Measurements from ENCODE around the gene BLOC1S1. TPM values are rescaled to one million over a fixed set of nuclear protein-coding genes. Genes with fewer than 3 reads are reported as not detected.
A peak's percentile ranks its signal among the peaks of the same experiment; 100 is the strongest.

The BLOC1S1 gene
- total RNA-seq, 4 donors from 2014 or later: 117 to 440 (median 246) TPM

GRCh38 chr12:55705782-55706402 is 10.0 kb upstream of the BLOC1S1 start:
- Histone ChIP-seq H3K4me1 (peaks cover 9 to 15% of the 10 kb centered on the region in 2 donors), H3K27me3 (no peaks in the 10 kb centered on the region)
- intact Hi-C loops (cut with DNase I): no loop called here

DNA sequence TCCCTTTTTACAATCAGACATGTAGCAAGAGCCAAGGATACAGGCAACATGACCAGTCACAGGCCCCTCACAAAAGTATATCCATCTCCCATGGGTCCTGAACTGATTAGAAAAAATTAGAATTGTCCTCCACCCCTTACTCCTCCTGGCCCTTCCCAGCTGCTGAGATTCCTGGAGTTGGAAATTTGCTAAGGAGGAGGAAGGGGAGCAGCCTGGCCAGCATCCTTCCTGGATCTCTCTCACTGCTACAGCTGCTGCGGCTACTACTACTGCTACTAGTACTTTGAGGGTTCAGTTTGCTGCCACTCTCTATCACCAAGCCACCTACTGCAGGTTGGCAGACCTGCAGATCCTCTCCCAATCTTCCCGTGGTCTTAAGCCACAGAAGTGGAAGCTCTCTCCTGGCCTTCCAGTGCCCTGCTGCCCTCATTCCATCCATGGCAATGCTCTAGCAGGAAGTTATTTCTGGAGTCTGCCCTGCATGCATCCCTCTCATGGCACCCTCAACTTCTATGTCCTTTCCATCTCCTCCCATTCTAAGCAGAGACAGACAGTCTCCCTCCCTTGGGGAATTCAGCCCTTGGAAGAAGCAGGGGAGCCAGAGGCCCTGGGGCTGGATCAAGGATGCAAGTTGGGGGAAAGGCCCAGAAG is 9.2 kb upstream of the BLOC1S1 start:
- no peaks in the 10 kb centered on the region for H3K27me3 ChIP-seq
- WGBS, 2 donors: 61 to 79% methylated on average over 2 of the region's 2 CpGs
- peak overlapping the region in 1 of 3 donors; percentile 61 for H3K27ac ChIP-seq
- peaks cover 9 to 15% of the 10 kb centered on the region in 2 donors for H3K4me1 ChIP-seq
- H3K4me3 ChIP-seq (replicated peaks in 1 of 3): peak overlapping the region in 1 of 3 donors; percentile 47
- intact Hi-C loops (cut with DNase I): no loop called here
- no peaks in the 10 kb centered on the region for H3K9me3 ChIP-seq
- H3K36me3 ChIP-seq: no peaks in the 10 kb centered on the region
- TF ChIP-seq, protein P1, sequence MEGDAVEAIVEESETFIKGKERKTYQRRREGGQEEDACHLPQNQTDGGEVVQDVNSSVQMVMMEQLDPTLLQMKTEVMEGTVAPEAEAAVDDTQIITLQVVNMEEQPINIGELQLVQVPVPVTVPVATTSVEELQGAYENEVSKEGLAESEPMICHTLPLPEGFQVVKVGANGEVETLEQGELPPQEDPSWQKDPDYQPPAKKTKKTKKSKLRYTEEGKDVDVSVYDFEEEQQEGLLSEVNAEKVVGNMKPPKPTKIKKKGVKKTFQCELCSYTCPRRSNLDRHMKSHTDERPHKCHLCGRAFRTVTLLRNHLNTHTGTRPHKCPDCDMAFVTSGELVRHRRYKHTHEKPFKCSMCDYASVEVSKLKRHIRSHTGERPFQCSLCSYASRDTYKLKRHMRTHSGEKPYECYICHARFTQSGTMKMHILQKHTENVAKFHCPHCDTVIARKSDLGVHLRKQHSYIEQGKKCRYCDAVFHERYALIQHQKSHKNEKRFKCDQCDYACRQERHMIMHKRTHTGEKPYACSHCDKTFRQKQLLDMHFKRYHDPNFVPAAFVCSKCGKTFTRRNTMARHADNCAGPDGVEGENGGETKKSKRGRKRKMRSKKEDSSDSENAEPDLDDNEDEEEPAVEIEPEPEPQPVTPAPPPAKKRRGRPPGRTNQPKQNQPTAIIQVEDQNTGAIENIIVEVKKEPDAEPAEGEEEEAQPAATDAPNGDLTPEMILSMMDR (IDR thresholded peaks at IDR 0.05): no peak
- TF ChIP-seq POLR2A (IDR thresholded peaks at IDR 0.05): no peak
- no peak for DNase-seq

More at GRCh38 chr12:55705782-55706402, 10.0 kb upstream of the BLOC1S1 start:
- H3K36me3 ChIP-seq: no peaks in the 10 kb centered on the region
- H3K27ac ChIP-seq: peak overlapping the region in 1 of 3 donors; percentile 17
- no peaks in the 10 kb centered on the region for H3K9me3 ChIP-seq
- TF ChIP-seq, protein P1 (IDR thresholded peaks at IDR 0.05): no peak
- TF ChIP-seq POLR2A (IDR thresholded peaks at IDR 0.05): no peak
- WGBS, 2 donors: 46 to 63% methylated on average over 5 of the region's 5 CpGs
- no peak for DNase-seq
- no peak overlapping the region for H3K4me3 ChIP-seq (replicated peaks in 1 of 3)

DNA sequence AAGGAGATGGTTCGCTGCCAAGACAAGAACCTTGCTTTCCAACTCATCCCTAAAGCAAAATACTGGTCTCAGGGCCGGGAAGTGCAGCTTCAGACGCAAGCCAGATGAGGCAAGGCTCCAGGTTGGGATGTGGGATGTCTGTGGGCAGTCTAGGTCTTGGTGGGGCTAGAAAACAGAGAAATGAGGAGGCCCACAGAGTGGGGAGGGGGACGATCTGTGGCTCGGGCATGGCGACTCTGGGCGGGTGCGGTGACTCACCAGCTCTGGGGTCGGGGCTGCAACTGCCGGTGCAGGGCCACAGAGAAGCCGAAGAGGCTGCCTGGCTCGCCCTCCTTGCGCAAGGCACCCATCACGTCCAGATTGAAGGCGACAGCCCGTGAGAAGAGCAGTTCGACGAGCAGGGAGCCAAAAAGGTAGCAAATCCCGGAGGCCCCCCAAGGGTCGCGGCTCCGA is 8.6 kb upstream of the BLOC1S1 start:
- Histone ChIP-seq H3K4me3 (replicated peaks in 1 of 3) (peak overlapping the region in 2 of 3 donors; percentile 22 to 47), H3K9me3 (no peaks in the 10 kb centered on the region), H3K27ac (peak overlapping the region in 2 of 3 donors; percentile 33 to 61), H3K36me3 (no peaks in the 10 kb centered on the region), H3K4me1 (peaks cover 9 to 15% of the 10 kb centered on the region in 2 donors), H3K27me3 (no peaks in the 10 kb centered on the region)
- DNase-seq: peak in 1 of 2 donors; percentile 5
- intact Hi-C loops (cut with DNase I): no loop called here
- 12 to 15% methylated on average over 14 to 16 of the region's 22 CpGs for WGBS, 2 donors
- TF ChIP-seq POLR2A (IDR thresholded peaks at IDR 0.05): no peak
- TF ChIP-seq, protein P1 (IDR thresholded peaks at IDR 0.05): no peak

- Histone ChIP-seq H3K9me3 (no peaks in the 10 kb centered on the region), H3K4me1 (peaks cover 9 to 15% of the 10 kb centered on the region in 2 donors), H3K27me3 (no peaks in the 10 kb centered on the region), H3K36me3 (no peaks in the 10 kb centered on the region), H3K4me3 (replicated peaks in 1 of 3) (peak within 1 kb of the TSS in 2 of 3 donors; percentile 47 to 62), H3K27ac (peak within 1 kb of the TSS in 2 of 3 donors; percentile 33 to 61)
- peak; percentile 69 to 77 for DNase-seq
- TF ChIP-seq, protein P1 (IDR thresholded peaks at IDR 0.05): no peak
- no peak for TF ChIP-seq POLR2A (IDR thresholded peaks at IDR 0.05)
- intact Hi-C loops (cut with DNase I): no loop called here
- 2% methylated on average over 22 to 23 of the region's 39 CpGs for WGBS, 2 donors
These were observed 7.8 kb upstream of the BLOC1S1 start, which contains the start of gene ITGA7 for GRCh38 chr12:55707841-55708694. TSS of gene ITGA7 (minus strand) at chr12:55707904. CDS start at chr12:55707682, 222 bp downstream.
